ENCODE data around the gene ZC3HAV1.
"Not testable (repeated sequence)": the region's sequence is repeated elsewhere in the genome, so short reads cannot be mapped to it uniquely, and the experiment has no call there.

The ZC3HAV1 gene

DNA sequence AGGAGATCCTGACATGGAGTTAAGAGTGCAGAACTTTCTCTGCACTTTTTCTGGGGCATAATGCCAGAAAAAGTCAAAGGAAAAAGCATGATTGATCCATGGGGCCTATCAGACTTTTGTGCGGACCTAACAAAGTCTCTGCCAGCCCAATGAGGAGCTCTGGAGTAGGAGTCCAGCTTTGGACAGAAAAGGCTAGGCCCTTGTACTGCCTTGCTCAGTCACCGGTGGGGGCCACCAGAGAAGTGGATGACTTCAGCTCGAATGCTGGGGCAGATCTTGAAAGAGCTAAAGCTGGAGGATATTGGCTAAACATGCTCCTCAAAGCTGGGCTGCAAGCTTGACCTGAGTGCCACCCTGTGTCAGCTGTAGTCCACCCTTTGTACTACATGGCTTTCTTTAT is 2.8 kb upstream of the ZC3HAV1 start:
- DNase-seq (ENCODE audit: low read depth) = no peak

DNA sequence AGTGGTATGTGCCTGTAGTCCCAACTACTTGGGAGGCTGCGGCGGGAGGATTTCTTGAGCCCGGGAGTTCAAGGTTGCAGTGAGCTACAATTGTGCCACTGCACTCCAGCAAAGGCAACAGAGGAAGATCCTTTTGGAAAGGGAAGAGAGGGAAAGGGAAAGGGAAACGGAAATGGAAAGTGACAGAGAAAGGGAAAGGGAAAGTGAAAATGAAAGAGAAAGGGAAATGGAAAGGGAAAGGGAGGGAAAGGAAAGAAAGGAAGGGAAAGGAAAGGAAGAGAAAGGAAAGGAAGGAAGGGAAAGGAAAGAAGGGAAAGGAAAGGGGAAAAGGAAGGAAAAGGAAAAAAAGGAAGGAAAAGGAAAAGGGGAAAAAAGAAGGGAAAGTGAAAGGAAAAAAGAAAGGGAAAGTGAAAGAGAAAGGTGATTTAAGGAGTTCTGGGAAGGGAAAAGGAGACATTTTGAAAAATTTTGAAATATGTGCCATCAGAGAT is 2.3 kb upstream of the ZC3HAV1 start:
- no peak for DNase-seq (ENCODE audit: low read depth)

DNA sequence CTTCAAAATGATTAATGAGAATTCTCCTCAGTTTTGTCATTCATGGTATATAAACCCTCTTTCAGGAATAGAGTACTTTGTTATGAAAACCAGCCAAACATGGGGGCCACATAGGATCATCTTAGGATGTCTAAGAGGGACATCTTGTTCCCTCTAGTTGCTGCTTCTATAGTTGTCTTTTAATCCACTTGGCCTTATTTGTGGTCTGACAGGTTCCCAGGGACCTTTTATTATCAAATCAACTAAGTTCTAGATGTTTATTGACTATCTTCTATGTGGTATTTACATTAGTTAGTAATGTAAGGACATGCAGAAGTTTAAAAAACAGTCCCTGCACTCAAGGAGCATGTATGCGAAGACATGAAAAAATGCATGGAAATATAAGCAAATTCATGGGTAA is 1.6 kb upstream of the ZC3HAV1 start:
- no peak for DNase-seq (ENCODE audit: low read depth)

DNA sequence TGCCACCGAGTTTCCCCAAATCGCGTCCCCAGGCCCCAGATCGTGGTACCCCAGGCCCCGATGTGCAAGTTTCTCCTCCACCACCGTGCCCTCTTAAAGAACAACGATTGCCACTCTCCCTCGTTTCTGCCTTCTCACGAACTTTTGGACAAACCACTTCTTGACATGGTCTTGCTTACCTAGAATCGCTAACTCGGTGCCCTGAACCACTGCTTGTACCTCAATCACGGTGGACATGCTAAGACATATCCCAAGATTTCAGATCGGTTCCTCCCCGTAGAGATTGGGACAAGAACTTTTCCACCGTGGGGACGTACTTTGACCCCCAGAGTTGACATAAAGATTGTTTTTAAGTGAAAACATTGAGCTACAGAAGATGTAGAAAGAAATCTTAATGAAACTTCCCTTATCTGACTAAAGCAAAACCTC is 477 bp upstream of the ZC3HAV1 start:
- DNase-seq (ENCODE audit: low read depth) = no peak

DNA sequence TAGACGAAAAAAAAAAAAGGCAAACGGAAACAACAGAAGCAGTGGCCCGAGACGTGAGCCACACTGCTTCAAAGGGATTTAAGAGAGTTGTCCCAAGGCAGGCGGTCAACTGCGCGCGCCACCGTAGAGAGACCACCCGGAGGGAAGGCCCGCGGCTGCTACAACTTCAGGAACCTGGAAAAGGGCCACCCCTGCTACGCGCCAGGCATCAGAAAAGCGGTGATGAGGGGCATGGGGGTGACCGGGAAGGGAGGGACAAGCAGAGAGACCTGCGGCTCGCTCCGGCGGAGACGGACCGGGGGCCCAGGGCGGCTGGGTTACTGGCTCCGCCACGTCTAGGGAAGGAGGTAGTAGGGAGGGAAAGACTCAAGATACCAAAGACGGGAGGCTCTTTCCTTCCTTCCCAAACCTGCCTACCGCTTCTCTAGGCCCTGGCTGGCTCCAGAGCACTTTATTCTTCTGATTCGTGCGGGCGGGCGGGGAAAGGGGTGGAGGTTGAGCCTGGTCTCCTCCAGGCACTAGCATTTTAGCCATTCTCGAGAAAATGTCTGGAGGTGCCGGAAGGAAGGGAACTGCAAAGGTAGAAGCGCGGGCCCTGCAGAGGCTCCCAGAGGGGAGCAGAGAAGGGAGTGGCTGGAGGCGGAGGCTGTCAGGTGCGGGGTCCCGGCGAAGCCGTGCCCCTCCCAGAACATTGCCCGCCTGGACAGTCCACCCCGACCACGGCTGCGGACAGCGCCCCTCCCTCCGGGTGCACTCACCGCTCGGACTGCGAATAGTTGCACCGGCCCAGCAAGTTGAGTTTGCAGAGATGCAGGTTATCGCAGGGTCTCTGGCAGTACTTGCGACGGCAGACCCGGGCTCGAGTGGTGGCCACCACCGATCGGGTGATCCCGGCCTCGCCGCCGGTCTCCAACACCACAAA is 993 bp downstream of the ZC3HAV1 start:
- DNase-seq (ENCODE audit: low read depth) = no peak

DNA sequence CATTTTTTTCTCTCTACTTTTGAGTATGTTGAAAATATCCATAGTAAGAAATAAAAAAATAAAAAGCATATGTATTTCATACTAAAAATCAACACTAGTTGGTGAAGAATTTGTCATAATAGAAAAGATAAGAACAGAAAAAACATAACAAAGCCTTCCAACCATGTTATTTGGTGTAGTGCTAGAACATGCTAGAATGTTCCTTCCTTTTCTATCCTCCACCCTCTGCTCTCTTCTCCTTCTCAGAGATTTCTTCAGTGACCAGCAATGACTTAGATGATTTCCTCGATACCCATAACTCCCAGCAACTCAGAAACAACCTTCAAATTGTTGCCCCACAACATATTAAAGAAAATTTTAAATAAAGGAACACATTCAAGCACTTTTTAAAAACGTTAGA is 2.6 kb downstream of the ZC3HAV1 start:
- DNase-seq (ENCODE audit: low read depth) = no peak

DNA sequence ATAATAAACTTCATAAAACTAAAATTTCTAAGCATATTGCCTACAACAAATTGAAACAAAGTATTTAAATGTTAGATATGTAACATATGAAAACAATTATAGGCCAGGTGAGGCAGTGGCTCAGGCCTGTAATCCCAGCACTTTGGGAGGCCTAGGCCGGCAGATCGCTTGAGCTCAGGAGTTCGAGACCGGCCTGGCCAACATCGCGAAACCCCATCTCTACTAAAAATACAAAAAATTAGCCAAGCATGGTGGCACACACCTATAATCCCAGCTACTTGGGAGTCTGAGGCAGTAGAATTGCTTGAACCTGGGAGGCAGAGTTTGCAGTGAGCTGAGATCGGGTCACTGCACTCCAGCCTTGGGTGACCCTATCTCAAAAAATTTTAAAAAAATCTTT is 3.3 kb downstream of the ZC3HAV1 start:
- DNase-seq (ENCODE audit: low read depth) = not testable (repeated sequence)

DNA sequence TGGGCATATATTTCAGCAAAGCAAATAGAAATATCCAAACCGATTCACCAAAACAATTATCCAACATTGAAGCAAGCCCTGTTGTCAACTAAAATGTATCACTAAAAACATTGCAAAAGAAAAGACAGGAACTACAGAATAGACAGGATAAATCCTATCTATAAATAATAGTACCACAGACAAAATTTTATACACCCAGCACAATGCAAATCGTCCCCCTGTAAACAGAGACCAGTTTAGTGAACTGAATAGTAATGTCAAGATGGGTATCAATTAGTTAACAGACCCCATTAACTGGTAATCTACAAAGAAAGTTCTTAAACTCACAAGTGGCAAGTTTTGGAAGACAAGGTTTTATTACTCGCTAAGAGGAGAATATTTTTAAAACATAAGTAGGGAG is 4.0 kb downstream of the ZC3HAV1 start:
- DNase-seq (ENCODE audit: low read depth) = no peak

DNA sequence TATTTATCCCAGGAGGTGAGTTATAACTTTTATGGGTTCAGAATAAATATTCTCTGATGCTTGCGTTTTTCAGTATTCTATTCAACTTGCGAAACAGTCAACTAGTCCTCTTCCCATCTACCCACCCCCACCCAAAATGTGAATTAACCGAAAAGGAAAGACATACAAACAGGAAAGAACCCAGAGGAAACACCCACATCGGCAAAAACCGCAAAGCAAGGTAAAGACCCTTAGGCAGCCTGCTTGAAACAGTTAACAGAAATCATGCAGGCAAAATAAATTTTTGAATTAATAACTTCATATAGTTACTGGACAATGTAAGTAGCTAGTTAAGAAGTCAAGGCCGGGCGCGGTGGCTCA is 5.4 kb downstream of the ZC3HAV1 start:
- no peak for DNase-seq (ENCODE audit: low read depth)

DNA sequence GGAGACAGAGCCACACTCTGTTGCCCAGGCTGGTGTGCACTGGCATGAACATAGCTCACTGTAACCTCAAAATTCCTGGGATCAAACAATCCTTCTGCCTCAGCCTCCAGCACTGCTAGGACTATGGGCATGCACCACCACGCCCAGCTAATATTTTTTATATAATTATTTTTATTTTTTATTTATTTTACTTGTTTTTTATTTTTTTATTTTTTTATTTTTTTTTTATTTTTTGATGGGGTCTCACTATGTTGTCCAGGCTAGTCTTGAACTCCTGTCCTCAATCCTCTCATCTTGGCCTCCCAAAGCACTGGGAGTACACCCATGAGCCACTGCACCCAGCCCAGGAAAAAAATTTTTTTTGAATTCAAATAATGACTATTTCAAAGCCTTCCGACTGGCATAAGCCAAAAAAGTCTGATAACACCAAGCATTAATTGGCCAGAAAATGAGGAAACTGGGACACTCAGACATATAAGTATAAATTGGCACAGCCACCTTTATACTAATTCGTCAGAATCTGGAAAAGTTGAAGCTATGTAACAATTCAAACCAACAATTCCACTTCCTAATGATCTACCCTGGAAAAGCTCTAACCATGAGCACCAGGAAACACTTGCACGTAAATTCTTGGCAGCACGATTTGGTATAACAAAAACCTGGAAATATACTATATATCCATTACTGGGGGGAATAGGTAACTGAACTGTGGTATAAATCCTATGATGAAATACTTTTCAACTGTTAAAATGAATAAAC is 6.3 kb downstream of the ZC3HAV1 start:
- no peak for DNase-seq (ENCODE audit: low read depth)

DNA sequence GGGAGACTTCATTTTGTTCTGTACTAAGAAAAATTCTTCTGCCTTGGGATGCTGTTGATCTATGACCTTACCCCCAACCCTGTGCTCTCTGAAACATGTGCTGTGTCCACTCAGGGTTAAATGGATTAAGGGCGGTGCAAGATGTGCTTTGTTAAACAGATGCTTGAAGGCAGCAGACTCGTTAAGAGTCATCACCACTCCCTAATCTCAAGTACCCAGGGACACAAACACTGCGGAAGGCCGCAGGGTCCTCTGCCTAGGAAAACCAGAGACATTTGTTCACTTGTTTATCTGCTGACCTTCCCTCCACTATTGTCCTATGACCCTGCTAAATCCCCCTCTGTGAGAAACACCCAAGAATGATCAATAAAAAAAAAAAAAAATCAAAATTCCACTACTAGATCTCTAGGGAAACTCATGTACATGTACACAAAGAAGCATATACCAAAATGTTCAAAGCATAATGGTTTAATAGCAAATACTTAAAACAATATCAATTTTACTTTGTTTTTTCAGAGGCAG is 7.8 kb downstream of the ZC3HAV1 start:
- not testable (repeated sequence) for DNase-seq (ENCODE audit: low read depth)

DNA sequence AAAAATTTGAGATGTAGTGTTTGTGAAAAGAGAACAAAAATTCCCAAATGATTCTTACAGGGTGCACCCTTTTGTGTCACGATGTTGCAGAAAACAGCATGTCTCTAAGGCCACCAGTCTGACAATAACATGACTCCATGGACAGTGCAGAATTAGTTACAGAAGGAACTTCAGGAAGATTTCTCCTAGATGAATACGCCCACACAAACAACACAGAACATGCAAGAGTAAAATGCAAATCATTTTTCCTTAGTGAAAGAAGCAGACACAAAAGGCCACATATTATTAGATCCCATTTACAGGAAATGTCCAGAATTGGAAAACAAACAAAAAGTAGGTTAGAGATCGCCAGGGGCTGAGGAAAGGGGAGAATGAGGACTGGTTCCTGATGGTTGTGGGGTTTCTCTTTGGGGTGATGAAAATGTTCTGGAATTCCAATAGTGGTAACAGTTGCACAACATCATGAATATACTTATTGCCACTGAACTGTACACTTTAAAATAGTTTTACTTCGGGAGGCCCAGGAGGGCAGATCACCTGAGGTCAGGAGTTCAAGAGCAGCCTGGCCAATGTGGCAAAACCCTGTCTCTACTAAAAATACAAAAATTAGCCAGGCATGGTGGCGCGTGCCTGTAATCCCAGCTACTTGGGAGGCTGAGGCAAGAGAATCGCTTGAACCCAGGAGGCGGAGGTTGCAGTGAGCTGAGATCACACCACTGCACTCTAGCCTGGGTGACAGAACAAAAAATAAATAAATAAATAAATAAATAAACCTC is 10.2 kb downstream of the ZC3HAV1 start:
- no peak for DNase-seq (ENCODE audit: low read depth)

DNA sequence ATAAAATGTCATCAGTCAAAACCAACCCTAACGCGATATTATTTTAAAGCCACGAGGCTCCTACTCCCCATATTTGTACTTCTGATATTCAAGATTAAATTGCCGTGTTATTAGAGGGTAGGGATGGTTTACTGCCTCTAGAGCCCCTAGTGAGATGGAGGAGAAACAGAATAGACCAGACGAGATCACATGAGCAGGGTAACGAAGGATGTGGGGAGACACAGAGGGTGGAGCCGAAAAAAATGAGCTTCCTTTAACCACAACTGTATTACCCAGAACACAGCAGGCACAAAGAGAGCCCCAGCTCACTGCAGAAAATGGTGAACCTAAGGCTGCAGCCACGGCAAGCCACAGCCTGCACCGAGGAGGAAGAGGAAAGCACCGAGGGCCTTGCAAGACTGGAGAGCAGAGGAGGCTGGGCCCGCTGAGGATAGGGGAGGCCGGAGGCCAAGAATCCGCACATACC is 14.3 kb downstream of the ZC3HAV1 start:
- DNase-seq (ENCODE audit: low read depth) = no peak

DNA sequence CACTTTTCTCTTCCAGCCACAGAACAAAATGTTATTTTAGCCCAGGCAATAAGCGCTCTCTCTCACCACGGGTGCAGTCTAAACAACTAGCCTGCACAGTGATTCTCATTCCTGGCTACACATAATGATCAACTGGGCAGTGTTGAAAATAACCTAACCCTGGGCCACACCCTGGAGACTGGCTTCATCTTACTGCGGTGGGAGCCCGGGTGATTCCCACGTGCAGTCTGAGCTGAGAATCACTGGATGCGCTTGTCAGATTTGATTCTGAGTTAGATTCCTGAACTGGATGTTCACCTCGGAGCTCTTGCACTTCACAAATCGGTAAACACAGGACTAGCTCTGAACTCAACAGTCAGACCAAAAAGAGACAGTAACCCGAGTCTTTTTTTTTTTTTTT is 14.9 kb downstream of the ZC3HAV1 start:
- no peak for DNase-seq (ENCODE audit: low read depth)

DNA sequence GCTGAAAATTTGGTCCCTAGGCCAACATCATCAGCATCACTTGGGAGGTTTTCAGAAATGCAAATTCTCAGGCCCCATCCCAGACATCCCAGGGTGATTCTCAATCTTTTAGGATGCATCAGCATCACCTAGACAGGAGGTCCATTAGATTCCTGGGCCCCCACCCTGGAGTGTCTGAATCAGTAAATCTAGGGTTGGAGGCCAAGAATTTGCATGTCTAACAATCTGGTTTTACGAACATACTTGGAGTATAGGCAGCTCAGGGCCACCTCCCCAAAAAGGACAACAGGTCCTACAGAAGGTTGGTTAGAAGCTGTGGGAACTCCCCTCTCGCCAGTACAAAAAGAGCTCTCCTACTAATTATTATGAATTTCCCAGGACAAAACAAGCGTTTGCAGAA is 15.5 kb downstream of the ZC3HAV1 start:
- no peak for DNase-seq (ENCODE audit: low read depth)

DNA sequence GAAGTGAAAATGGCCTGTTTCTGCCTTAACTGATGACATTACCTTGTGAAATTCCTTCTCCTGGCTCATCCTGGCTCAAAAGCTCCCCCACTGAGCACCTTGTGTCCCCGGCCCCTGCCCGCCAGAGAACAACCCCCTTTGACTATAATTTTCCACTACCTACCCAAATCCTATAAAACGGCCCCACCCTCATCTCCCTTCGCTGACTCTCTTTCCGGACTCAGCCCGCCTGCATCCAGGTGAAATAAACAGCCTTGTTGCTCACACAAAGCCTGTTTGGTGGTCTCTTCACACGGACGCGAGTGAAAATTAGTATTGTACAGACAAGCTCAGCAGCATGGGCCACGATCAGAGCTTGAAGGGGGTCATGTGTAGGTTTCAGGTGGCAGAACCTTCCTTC is 16.0 kb downstream of the ZC3HAV1 start:
- not testable (repeated sequence) for DNase-seq (ENCODE audit: low read depth)

DNA sequence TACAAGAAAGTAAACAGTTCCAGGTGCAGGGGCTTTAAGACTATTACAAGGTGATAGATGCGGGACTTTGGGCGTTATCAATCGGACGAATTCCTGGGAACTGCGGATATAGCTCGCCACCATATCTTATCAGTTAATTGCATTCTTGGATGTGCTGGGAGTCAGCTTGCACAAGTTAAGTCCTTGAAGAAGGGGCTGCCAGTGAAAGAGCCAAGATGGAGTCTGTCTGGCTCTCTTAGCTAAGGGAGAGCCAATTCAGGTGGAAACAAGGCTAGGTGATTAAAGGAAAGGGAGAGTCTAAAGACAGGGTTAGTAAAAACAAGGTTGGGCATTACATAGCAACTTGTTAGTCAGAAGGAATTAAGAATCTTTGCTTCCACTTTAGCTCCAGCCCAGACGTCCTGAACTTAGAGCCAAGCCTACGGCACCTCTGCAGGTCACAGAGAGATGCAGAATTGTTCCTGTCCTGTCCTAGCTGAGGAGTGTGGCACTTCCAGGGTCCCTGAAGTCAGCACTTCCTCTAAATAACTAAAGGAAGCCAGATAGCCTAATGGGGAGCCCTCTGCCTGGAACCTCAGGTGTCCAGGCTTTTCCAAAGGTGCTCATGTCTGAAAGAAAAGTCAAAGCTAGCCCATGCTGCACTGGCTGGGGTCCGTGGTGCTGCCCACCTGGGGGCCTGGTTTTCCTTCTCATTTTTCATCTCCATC is 17.3 kb downstream of the ZC3HAV1 start:
- DNase-seq (ENCODE audit: low read depth) = no peak

DNA sequence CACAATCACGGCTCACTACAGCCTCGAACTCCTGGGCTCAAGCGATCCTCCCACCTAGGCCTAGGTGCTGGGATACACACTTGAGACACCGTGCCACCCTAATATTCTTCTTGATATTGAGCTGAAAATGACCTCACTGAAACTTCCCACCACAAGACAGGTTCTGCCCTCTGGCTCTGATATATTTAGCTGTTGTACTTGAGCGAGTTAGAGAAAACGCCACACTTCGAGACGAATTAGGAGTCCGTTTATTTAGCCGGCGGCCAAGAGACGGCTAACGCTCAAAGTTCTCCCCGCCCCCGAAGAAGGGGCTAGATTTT is 17.9 kb downstream of the ZC3HAV1 start:
- no peak for DNase-seq (ENCODE audit: low read depth)

DNA sequence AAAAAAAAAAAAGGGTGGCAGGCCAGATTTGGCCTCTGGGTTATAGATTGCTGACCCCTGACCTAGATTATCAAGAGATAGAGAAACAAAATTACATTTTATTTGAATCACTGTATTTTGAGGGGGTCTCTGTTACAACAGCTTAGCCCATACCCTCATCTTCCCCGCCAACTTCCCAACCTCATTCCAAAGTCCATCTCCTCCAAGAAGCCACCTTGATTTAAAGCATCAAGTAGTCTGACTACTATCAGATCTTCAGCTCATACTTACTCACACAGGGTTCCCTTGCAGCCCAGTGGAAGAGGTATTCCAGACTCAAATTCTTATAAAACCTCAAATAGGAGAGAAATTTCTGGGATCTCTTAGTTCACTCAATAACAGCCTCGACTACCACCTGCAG is 20.4 kb downstream of the ZC3HAV1 start:
- no peak for DNase-seq (ENCODE audit: low read depth)

DNA sequence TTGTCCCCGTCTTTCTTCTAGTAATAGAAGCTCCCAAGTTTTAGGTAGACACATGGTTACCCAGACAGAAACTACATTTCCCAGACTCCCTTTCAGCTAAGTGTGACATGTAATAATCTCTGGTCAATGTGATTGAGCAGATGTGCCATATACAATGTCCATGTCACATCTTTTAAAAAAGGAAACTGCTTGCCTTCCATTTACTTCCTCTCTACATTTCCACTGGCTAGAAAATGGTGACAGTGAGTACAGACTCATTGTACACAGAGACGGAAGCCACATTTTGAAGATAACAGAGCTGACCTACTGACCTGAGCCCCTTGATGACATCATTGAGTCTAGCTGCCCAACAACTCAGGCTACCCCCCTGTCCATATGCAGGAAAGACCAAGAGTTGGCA is 21.3 kb downstream of the ZC3HAV1 start:
- no peak for DNase-seq (ENCODE audit: low read depth)

DNA sequence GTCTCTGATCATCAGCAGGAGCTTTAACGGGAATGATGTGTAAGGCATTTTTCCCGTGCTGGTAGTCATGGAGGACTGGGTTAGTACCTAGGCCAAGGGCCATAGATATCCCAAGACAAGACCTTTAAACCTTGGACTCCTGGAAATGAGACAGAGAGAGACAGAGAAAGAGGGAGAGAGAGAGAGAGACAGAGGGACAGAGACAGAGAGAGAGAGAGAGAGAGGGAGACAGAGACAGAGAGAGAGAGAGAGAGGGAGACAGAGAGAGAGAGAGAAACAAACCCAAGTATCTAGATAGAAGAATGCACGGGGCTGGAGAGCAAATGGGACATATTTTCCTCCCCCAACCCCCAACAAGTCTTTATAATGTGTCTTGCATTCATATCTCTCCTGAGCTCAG is 22.3 kb downstream of the ZC3HAV1 start:
- no peak for DNase-seq (ENCODE audit: low read depth)

DNA sequence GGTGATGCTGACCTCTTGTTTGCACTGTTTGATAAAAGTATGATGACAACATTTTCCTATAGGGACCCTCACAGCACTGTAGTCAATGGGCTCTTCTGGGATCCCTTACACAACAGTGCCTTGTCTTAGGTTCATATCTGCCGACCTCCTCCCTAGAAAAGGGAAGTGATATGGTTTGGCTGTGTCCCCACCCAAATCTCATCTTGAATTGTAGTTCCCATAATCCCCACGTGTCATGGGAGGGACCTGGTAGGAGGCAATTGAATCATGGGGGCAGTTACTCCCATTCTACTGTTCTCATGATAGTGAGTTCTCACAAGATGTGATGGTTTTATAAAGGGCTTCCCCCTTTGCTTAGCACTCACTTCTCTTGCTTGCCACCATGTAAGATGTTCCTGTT is 23.1 kb downstream of the ZC3HAV1 start:
- no peak for DNase-seq (ENCODE audit: low read depth)
